Measurements from ENCODE around the gene RBL2.
A peak's percentile ranks its signal among the peaks of the same experiment; 100 is the strongest.

The RBL2 gene

DNA sequence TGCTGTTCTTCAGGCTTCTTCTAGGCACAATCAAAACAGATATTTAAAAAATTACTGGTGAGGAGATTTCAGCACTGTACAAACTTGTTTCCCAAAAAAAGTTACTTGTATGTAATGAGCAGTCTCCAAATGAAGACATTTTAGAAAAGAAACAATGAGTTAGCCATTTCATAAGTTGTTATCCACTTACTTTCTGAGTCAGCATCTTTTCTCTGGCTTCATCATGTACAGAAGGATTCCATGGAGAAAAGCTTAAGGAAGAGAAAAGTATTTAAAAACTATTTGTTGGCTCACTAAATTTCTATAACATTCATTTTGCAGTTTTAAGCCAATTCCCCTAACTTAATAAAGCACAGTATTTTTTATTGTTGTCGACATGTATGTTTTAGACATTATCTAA, 58.2 kb downstream of the RBL2 start:
- in situ Hi-C loops (cut with HindIII; ENCODE audit: low sequenced_read_pairs): no loop called here
- H3K4me3 ChIP-seq (ENCODE audit: low read depth, low read length): no peak overlapping the region
- TF ChIP-seq, protein P1, sequence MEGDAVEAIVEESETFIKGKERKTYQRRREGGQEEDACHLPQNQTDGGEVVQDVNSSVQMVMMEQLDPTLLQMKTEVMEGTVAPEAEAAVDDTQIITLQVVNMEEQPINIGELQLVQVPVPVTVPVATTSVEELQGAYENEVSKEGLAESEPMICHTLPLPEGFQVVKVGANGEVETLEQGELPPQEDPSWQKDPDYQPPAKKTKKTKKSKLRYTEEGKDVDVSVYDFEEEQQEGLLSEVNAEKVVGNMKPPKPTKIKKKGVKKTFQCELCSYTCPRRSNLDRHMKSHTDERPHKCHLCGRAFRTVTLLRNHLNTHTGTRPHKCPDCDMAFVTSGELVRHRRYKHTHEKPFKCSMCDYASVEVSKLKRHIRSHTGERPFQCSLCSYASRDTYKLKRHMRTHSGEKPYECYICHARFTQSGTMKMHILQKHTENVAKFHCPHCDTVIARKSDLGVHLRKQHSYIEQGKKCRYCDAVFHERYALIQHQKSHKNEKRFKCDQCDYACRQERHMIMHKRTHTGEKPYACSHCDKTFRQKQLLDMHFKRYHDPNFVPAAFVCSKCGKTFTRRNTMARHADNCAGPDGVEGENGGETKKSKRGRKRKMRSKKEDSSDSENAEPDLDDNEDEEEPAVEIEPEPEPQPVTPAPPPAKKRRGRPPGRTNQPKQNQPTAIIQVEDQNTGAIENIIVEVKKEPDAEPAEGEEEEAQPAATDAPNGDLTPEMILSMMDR (IDR thresholded peaks at IDR 0.05; ENCODE audit: low read depth, low read length): no peak
- no peak for DNase-seq (ENCODE audit: low read depth, low spot score)

- in situ Hi-C loops (cut with HindIII; ENCODE audit: low sequenced_read_pairs): no loop called here
These were observed 60.4 kb downstream of the RBL2 start for GRCh38 chr16:53494636-53495035.

GRCh38 chr16:53495325-53495724, 61.1 kb downstream of the RBL2 start:
- TF ChIP-seq, protein P1 (IDR thresholded peaks at IDR 0.05; ENCODE audit: low read depth, low read length): no peak
- no peak for DNase-seq (ENCODE audit: low read depth, low spot score)
- in situ Hi-C loops (cut with HindIII; ENCODE audit: low sequenced_read_pairs): no loop called here
- H3K4me3 ChIP-seq (ENCODE audit: low read depth, low read length): no peak overlapping the region

More at GRCh38 chr16:53494636-53495035, 60.4 kb downstream of the RBL2 start:
- TF ChIP-seq, protein P1 (IDR thresholded peaks at IDR 0.05; ENCODE audit: low read depth, low read length): no peak
- no peak overlapping the region for H3K4me3 ChIP-seq (ENCODE audit: low read depth, low read length)
- DNase-seq (ENCODE audit: low read depth, low spot score): no peak

DNA sequence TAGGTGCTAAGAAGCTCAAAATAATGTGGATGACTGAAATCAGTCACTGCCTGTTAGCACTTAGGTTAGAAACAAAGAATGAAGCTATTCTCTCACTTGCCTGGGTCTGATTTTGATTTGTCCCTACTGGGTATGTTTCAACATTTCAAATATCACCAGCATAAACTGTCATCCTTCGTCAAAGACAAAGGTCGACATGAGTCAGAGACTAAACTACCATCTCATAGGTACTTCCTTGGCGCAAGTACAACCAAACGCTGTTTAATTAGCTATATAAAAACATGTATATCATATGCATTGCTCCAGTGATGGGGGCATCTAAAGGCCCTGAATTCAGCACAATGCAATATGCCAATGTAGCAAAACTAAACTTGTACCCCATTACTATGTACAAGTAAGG, 64.7 kb downstream of the RBL2 start:
- DNase-seq (ENCODE audit: low read depth, low spot score): no peak
- H3K4me3 ChIP-seq (ENCODE audit: low read depth, low read length): no peak overlapping the region
- in situ Hi-C loops (cut with HindIII; ENCODE audit: low sequenced_read_pairs): no loop called here
- TF ChIP-seq, protein P1 (IDR thresholded peaks at IDR 0.05; ENCODE audit: low read depth, low read length): no peak

DNA sequence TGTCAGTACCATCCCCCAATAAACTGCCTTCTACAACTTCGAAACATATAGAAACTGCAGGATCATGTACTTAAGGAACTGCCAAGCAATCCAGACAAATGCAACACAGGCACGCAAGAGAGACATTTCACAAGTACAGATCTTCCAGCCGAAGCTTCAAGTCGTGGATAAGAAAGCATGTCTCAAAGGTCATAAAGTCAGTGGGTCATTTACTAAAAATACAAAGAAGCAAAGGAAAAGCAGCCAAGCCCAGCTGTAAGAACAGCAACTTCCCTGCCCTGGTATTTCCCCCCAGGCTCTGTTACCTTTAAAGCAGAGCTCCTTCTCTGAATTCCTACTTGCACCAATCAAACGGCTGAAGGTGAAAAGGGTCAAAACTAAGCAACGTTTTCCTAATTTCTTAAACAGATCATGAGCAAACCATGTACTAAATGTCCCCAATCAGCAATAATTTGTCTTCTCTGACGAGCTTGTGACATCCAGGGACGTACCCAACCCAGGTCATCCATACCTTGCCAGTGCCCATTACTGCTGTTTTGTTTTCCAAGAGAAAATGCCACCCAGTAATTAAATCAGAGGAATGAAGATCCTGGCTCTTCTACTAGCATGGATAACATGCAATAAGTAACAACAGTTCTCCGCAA, 67.1 kb downstream of the RBL2 start:
- TF ChIP-seq, protein P1 (IDR thresholded peaks at IDR 0.05; ENCODE audit: low read depth, low read length): no peak
- in situ Hi-C loops (cut with HindIII; ENCODE audit: low sequenced_read_pairs): loop anchor here (5.0 kb wide), 1 partner anchor 44 kb away; no protein-coding TSS in a partner anchor
- no peak for DNase-seq (ENCODE audit: low read depth, low spot score)

GRCh38 chr16:53502331-53503269, 68.3 kb downstream of the RBL2 start, which contains the start of gene AKTIP:
Gene AKTIP (minus strand): TSS chr16:53503209. CDS start chr16:53500259, 2,950 bp downstream.
- in situ Hi-C loops (cut with HindIII; ENCODE audit: low sequenced_read_pairs): loop anchor here (5.0 kb wide), 1 partner anchor 45 kb away; no protein-coding TSS in a partner anchor
- H3K4me3 ChIP-seq (ENCODE audit: low read depth, low read length): peak within 1 kb of the TSS; percentile 74
- peak; percentile 37 for DNase-seq (ENCODE audit: low read depth, low spot score)
- TF ChIP-seq, protein P1 (IDR thresholded peaks at IDR 0.05; ENCODE audit: low read depth, low read length): no peak

More for the DNA sequence above, 67.1 kb downstream of the RBL2 start:
- no peak overlapping the region for H3K4me3 ChIP-seq (ENCODE audit: low read depth, low read length)
